Activated CD4-positive, alpha-beta T cell treated with anti-CD3 and anti-CD28 coated beads for 4 hours (primary cell): ENCODE data around the gene BIRC5.
A peak's percentile ranks its signal among the peaks of the same experiment; 100 is the strongest.
"Not testable (repeated sequence)": the region's sequence is repeated elsewhere in the genome, so short reads cannot be mapped to it uniquely, and the experiment has no call there.

ENCODE experiments used
- DNase-seq, 2 donors: peaks; one replicate each; pipeline ENCODE4 v3.0.0-alpha.2; 2020

The BIRC5 gene

GRCh38 chr17:78214016-78214705, at the start of gene BIRC5:
Gene BIRC5, plus strand, starts transcription at chr17:78214253. Its CDS starts 64 bp downstream, at chr17:78214317.
- DNase-seq, result peak; percentile 91

DNA sequence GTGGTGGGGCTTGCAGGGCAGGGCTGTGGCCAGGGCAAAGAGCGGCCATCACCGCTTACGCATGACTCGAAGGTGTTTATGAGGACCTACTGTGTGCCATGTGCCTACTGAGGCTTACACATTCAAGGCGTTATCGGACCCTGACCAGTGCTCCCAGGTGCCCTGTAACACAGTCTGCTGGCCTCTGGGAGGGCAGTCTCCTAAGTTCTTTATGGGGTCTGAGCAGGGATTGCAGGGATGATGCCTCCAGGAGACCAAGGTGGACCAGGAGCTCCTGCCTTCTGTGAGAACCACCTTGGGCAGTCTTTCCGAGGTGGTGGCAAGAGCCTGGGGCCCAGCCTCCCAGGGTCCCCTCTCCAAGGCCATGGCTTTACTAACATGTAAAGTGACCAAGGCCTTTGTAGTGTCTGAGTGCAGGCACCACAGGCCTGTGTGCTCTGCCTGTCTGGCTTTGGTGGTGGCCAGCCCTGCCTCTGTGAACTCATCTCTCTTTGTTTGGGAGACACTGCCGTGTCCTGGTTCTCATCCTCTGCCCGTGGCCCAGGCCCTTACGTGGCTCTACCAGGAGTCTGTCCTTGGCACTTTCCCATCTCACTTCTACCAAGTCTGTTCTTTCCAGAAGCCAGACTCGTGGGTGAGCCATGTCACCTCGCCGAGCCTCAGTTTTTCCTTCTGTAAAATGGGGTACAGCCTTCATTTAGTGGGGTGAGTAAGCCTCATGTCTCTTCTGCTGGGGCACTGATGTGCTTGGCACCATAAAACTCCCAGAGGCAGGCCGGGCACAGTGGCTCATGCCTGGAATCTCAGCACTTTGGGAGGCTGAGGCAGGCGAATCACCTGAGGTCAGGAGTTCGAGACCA, 49.1 kb upstream of the BIRC5 start:
- DNase-seq, result no peak

GRCh38 chr17:78166416-78166815, 47.6 kb upstream of the BIRC5 start:
- DNase-seq, result no peak

- peak; percentile 83 for DNase-seq
Measured at GRCh38 chr17:78168242-78168902, 45.7 kb upstream of the BIRC5 start, which contains the start of gene SYNGR2. Gene SYNGR2, plus strand, starts transcription at chr17:78168581. Its CDS starts 36 bp downstream, at chr17:78168617.

DNA sequence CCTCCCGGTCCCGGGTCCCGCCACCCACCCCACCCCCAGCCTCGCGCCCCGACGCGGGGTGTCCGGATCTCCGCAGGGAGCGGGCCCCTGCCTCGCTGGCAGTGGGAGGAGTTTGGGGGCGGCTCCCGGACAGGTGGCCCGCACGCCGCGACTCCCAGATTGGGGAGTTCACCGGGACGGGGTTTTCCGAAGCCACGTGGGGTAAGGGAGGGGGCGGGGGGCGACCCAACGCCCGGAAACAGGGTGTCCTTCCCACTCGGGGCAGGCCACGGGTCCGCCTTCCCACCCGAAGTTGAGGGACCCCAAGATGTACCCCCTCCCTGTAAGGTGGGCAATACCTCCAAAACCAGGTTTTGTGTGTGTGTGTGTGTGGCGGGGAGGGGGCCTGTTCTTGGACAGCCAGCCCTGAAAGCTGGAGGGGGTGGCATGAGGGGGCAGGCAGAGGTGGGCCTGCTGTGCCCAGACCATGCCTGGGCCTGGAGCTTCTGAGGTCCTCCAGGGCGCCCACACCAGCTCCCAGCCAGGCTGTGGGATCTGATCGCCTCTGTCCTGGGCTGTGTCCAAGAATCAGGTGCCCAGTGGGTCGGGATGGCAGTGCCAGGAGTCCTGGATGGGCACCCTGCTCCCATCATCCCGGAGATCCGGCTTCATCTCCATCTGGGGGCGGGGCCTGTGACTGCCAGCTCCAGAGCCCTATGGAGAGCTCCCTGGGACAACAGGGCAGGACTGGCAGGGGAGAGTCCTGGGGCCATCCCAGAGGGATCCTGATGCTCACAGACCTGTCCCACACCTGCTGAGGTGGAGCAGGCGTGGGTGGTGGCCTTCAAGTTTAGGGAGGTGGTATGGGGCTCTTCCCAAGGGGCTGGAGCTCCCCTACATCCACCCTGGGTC, 44.9 kb upstream of the BIRC5 start:
- peak; percentile 64 to 71 for DNase-seq

DNA sequence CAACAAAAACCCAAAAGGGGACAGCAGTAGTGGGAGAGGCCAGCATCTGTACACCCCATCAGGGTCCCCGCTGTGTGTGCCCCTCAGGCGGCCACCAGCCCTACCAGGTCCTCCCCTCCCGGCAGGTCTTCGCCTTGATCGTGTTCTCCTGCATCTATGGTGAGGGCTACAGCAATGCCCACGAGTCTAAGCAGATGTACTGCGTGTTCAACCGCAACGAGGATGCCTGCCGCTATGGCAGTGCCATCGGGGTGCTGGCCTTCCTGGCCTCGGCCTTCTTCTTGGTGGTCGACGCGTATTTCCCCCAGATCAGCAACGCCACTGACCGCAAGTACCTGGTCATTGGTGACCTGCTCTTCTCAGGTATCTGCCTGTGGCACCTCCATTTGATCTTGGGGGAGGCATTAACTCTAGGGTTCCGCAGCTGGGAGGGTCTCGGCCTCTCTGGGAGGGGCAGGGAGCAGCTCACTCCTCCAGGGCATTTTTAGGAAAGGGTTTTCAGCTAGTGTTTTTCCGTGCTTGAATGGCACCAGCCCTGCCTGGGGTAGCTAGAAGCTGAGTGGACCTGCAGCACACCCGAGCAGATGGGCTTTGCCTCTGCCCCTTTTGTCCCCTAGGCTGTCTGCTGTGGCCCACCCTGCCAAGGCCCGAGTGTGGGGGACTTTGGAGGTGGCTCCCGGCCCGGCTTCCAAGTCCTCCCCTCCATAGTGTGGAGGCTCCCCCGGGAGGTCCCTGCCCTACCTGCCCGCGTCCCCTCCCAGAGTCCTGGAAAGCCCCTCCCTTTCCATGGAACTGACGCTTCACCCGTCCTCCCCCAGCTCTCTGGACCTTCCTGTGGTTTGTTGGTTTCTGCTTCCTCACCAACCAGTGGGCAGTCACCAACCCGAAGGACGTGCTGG, 43.1 kb upstream of the BIRC5 start:
- no peak for DNase-seq

DNA sequence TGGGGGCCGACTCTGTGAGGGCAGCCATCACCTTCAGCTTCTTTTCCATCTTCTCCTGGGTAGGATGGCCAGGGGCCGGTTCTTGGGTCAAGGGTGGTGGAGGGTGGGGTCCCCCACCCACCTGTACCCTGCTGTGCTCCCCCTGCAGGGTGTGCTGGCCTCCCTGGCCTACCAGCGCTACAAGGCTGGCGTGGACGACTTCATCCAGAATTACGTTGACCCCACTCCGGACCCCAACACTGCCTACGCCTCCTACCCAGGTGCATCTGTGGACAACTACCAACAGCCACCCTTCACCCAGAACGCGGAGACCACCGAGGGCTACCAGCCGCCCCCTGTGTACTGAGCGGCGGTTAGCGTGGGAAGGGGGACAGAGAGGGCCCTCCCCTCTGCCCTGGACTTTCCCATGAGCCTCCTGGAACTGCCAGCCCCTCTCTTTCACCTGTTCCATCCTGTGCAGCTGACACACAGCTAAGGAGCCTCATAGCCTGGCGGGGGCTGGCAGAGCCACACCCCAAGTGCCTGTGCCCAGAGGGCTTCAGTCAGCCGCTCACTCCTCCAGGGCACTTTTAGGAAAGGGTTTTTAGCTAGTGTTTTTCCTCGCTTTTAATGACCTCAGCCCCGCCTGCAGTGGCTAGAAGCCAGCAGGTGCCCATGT, 42.3 kb upstream of the BIRC5 start:
- DNase-seq, result not testable (repeated sequence)

- no peak for DNase-seq
Measured at GRCh38 chr17:78172249-78173051, 41.6 kb upstream of the BIRC5 start.

- DNase-seq, result no peak
Measured at GRCh38 chr17:78173097-78173715, 40.8 kb upstream of the BIRC5 start.

DNA sequence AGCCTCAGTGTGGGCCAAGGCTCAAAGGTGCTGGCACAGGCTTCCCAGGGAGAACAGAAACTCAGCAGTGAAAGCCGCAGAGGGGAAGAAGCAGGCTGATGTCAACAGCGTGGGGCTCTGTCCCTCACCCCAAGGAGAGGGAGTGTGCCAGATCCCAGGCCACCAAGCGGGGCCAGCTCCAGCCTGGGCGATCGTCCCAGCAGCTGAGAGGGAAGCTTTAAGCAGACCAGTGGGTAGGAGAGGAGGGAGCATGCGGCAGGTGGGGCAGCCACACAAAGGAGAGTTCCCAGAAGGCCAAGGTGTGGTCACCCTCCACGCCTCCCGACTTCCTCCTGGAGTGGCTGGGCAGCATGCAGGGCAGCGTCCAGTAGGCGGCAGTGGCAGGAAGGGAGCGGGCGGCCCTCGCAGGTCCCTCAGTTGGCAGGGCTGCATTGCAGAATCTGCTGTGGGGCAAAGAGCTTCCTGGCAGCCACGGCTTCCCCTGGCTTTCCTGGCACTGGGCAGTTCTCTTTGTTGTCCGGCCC, 39.6 kb upstream of the BIRC5 start:
- no peak for DNase-seq

- DNase-seq, result no peak
Measured at GRCh38 chr17:78174870-78175642, 39.0 kb upstream of the BIRC5 start.

DNA sequence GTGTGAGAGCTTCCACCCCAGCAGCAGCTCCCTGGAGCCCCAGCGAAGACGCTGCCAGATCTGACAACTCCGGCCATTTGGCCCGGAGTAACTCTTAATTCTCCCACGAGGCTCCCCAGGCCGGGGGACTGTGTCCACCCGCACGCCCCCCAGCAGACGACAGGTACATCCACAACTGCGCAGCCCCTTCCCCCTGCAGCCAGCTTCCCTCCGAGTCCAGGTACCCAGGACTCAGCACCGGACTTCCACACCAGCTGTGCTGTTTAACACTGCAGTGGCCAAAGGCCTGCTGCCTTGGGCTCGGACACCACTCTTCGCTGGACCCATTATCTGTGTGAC, 38.4 kb upstream of the BIRC5 start:
- no peak for DNase-seq

DNA sequence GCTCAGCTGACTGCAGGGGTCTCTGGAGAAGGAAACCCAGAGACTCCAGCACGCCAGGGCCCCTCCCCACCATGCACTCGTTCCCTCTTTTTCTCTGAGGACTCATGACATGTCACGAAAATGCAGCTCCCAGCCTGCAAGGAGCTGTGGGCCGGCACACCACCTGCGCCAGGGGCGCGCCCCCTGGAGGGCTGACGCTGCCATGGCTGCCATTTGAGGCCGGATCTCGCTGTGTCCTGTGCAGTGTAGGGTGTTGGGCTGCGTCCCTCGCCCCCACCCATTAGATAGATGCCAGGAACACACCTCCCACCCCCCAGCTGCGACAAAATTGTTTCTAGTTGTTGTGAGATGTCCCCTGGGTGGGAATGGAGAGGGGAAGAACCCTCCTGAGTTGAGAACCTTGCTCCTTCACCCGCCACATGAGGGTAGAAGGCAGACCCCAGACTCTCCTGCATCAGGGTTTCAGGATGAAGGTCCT, 37.5 kb upstream of the BIRC5 start:
- DNase-seq, result peak; percentile 72 to 73

- DNase-seq, result no peak
Measured at GRCh38 chr17:78179372-78179771, 34.7 kb upstream of the BIRC5 start.

DNA sequence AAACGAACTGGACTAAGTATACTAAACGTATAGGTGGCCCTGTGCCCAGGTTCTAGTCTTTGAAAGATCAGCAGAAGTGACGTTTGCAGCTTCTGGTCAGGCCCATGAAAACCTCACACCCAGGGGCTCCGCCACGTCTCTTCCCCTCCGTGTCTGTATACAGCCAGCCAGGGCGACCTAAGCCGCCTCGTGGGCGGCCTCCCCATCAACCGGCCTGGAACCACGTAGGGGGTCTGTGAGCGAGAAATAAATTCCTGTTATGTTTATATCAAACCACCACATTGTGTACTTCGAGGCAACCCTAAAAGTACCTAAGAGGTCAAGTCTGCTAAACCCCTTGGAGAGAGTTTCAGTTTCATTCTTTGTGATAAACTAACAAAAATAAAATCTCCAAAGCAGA, 34.0 kb upstream of the BIRC5 start:
- DNase-seq, result no peak

- no peak for DNase-seq
Measured at GRCh38 chr17:78180508-78180907, 33.5 kb upstream of the BIRC5 start.

DNA sequence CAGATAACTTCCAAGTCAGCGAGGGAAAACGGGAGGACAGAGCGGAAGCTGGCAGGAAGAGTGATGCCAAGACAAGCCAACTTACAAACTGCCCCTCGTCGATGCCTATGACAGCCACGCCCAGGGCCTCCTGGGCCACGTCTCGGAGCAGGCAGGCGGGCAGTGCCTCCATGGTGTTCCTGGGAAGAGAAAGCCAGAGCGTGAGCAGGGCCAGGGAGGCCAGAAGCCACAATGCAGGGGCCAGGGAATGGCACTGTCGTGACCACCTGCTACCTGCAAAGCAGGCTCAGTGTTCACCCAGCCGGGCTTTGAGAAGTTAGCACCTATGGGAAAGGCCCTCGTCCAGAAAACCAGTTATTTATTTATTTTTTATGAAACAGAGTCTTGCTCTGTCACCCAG, 31.5 kb upstream of the BIRC5 start:
- no peak for DNase-seq

GRCh38 chr17:78183916-78184315, 30.1 kb upstream of the BIRC5 start:
- no peak for DNase-seq
